Inflammatory macrophage (primary cell): ENCODE data around the gene ERC2.
"Not testable (repeated sequence)": the region's sequence is repeated elsewhere in the genome, so short reads cannot be mapped to it uniquely, and the experiment has no call there.

Experiments used
- DNase-seq, 2 donors: peaks; one replicate each; pipeline ENCODE4 v3.0.0-alpha.2; 2020 to 2022

ERC2 gene

DNA sequence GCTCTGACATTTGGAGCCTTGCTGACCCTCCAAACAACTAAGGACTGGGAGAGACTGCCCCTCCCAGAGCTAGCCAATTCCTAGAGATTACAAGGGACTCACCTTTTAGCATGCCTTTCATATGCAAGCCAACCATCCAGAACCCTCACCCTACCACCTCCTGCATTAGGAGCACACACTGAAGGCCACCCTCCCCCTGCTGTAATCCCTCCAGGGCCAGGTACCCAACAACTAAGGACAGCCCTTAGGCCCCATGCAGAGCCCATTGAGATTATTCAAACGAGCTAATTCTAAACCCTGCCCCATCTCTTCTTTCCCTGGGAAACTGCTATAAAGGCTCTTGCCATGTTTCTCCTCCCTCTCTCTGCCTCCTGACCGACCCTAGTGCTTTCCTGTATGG, 352.6 kb downstream of the ERC2 start:
- DNase-seq = no peak

DNA sequence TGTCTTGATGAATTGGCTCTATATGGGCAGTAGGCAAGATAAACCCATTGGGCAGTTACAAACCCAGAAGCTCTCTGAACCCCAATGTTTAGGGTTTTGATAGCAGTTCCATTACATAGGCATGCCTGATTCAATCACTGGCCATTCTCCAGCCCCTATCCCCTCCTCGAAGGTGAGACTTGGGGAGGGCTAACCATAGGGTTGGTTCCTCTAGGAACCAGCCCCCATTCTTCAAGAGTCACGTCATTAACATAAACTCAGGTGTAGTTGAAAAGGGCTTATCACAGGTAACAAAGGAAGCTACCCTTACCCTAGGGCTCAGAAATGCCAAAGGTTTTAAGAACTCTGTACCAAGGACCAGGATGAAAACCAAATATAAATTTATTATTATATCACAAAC, 353.1 kb downstream of the ERC2 start:
- DNase-seq = no peak

GRCh38 chr3:56113908-56114307, 354.4 kb downstream of the ERC2 start:
- DNase-seq = no peak

GRCh38 chr3:56113231-56113630, 355.0 kb downstream of the ERC2 start:
- DNase-seq = no peak

DNA sequence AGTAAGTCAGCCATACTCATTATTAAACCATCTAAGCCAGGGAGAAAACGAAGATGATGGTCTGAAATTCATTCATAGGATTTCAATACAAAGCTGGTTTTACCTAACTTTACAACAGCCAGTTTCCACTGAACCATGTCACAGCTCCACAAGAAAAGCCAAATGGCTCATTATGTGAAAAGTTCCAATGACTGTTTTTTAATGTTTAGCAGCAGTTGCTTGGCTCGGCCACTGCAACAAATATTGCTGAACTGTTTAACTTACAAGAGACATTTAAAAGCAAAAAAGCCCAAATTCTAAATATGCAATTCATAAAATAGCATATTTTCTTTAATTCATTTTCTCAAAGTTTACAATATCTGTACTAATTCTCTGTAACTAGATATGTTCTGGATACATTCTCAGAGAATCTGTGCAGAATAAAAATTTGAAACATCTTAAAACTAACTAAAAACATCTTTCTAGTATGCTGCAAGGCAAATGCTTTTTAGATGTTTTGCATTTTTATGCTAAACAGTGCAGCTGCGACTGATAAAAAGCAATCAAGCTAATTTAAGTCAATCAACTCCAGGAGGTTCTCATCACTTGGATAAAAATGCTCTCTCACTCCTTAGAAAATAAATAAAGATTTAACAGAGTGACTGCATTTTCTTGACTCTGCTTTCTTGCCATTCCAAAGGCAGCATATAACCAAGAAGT, 356.5 kb downstream of the ERC2 start:
- no peak for DNase-seq

GRCh38 chr3:56110886-56111285, 357.4 kb downstream of the ERC2 start:
- DNase-seq = no peak

DNA sequence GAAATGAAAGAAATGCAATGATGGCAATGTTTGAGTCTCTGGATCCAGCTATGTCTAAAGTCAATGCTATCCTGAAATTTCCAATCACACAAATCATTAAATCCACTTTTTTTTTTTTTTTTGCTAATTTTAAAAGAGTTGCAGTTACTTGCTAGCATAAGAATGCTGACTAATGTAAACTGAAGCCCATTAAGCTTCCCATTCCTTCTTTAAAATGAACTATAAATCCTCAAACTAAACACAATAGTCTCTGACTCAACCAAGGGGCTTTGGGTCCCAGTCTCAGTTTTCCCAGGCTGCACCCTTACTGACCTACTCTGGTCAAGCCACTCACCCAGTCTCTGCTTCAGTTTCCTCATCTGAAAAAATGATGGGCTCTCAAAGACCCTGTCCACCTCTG, 361.1 kb downstream of the ERC2 start:
- no peak for DNase-seq

GRCh38 chr3:56102032-56102431, 366.2 kb downstream of the ERC2 start:
- no peak for DNase-seq

- DNase-seq = no peak
Observed at GRCh38 chr3:56101576-56101975, 366.7 kb downstream of the ERC2 start.

- DNase-seq = no peak
Observed at GRCh38 chr3:56096999-56097398, 371.3 kb downstream of the ERC2 start.

DNA sequence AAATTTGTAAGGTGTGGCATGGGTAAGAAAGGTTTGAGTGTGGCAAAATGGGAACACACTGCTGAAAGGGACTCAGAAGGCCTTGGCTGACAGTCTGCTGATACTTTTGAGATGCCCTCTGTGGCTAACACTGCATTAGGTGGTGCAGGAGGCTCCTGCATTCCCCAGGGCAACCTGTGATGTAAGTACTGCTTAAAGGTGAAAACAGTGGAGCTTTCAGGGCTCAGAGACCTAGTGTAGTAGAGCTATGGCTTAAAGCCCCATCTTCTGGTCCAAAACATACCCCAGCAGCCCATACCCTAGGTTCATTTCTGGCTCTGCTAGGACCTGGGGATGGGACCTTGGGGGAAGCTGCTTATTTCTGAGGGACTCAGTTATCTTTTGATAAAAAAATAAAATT, 374.1 kb downstream of the ERC2 start:
- DNase-seq = no peak

GRCh38 chr3:56089739-56090138, 378.5 kb downstream of the ERC2 start:
- DNase-seq = no peak

DNA sequence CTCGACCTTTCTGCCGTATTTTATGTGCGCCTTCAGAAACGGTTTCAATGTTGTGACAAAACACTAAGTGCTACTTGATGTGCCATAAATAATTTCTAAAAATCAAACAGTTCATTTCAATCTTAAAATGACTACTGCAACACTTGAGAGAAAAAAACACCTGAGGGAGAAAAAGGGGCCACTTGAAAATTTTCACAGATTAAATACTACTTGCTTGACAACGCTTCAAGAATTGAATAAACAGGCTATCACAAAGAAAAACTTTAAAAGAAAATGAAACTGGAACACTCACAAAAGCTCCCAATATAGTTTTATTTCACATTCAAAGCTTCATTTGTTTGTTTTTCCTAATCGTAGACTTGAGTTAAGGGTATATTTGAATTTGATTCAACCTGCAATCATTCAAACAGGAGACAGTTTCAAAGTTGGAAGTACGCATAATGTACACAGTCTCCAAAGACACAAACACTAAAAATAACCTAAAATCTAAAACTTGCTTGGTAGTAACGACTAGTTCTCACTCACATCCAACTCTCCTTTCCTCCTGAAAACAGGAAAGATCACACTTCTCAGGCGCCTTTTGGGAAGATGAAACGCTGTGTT, 380.7 kb downstream of the ERC2 start:
- DNase-seq = no peak

GRCh38 chr3:56086355-56086754, 381.9 kb downstream of the ERC2 start:
- no peak for DNase-seq

DNA sequence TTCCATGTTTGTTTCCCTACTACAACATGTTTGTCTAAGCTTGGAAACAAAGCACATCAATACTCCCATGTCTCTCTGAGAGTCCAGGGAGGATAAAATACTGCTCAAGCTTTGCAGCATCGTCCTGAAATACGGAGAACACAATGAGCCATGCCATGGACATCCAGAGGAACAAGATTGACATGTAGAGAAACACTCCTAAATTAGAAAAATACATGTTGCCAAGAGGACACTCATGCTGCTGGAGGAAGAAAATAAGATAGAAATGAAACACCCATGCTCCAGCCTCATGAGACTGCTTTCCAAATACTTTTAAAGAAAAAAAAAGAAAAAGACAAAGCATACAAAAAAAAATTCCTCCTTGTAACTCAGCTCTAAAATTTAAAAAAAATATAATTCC, 387.0 kb downstream of the ERC2 start:
- no peak for DNase-seq

- no peak for DNase-seq
Observed at GRCh38 chr3:56076746-56077145, 391.5 kb downstream of the ERC2 start.

DNA sequence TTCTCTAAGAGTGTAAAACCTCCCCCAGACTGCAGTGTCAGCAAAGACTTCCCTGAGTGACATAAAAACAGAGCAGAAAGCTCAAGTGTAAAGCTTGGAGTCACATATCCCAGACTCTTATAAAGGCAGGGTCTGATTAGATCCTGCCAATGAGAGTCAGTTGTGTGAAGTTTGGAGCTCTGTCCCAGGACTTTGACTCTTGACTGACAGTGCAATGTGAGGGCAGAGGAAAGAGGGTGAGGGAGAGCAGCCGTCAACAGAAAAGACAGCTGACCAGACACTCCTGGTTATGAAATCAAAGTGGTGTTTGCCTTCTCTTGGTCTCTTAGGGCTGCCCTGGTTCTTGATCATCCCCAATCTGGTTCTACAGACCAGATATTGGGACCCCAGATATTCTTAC, 393.2 kb downstream of the ERC2 start:
- DNase-seq = no peak

DNA sequence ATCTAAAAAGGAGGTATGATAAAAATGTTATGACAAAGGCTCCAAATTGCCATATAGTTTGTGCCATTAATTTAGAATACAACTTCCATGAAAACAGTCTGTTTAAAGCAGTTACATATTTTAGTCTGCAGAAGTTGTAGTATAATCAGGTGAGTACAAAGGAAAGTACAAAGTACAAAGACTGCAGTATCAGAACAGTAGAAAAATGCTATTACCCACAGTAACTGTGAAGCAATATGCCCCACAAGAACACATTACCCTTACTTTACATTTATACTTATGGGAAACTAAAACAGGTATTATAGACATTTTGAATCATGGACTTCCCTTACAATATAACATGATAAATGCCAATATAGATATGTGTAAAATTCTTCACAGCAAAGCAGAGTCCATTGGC, 398.5 kb downstream of the ERC2 start:
- no peak for DNase-seq

DNA sequence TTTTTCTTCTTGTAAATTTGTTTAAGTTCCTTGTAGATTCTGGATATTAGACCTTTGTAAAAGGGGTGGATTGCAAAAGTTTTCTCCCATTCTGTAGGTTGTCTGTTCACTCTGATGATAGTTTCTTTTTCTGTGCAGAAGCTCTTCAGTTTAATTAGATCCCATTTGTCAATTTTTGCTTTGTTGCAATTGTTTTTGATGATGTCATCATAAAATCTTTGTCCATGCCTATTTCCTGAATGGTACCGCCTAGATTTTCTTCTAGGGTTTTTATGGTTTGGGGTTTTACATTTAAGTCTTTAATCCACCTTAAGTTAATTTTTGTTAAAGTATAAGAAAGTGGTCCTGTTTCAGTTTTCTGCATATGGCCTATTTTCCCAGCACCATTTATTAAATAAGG, 401.9 kb downstream of the ERC2 start:
- not testable (repeated sequence) for DNase-seq

- DNase-seq = no peak
Observed at GRCh38 chr3:56064684-56065083, 403.6 kb downstream of the ERC2 start.

DNA sequence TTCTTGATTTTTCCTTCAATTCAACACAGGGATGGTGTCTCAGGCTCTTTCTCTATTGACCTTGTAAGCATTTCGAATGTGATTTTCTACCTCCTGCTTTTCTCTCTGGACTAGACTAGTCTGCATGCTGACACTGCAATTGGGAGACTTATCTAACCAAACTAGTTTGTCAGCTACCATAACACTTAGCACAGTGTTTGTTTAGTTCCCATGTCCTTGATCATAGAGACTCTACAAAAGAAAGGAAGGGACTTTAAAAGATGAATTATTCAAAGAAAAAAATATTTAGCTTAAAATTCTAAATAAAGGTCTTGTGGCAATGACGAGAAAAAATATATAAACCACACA, 407.0 kb downstream of the ERC2 start:
- no peak for DNase-seq

- DNase-seq = no peak
Observed at GRCh38 chr3:56060521-56061278, 407.6 kb downstream of the ERC2 start.

GRCh38 chr3:56059731-56060130, 408.5 kb downstream of the ERC2 start:
- no peak for DNase-seq

DNA sequence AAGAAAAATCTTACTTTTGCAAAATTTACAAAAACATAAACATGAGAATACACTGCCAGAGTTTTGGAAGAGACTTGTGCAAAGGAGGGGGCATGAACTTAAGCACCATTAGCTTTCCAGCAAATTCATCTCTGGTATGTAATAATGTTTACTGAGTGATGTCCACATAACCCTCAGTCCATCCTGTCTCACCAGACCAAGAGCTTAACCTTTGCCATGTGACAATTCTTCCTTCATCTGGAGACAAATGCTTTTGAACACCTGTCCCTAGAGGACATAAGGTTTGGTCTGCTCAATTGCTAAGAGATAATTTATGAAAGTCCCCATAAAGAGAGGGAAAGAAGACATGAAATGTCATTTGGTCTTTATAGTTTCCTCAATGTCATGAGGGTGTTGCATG, 412.3 kb downstream of the ERC2 start:
- DNase-seq = no peak
